NCI-H128 (cell line): ENCODE data around the gene MARCHF3.
"Not testable (repeated sequence)": the region's sequence is repeated elsewhere in the genome, so short reads cannot be mapped to it uniquely, and the experiment has no call there.

Experiments used
- DNase-seq: peaks from one replicate; lab custom pipeline; 2025; ENCODE audit not compliant: unreplicated experiment; lab: John Stamatoyannopoulos, UW

Gene MARCHF3

GRCh38 chr5:126878085-126878484 is 152.3 kb downstream of the MARCHF3 start:
- DNase-seq = no peak

GRCh38 chr5:126877602-126878001 is 152.8 kb downstream of the MARCHF3 start:
- no peak for DNase-seq

- DNase-seq = no peak
Measured at GRCh38 chr5:126875303-126875785, 155.0 kb downstream of the MARCHF3 start.

DNA sequence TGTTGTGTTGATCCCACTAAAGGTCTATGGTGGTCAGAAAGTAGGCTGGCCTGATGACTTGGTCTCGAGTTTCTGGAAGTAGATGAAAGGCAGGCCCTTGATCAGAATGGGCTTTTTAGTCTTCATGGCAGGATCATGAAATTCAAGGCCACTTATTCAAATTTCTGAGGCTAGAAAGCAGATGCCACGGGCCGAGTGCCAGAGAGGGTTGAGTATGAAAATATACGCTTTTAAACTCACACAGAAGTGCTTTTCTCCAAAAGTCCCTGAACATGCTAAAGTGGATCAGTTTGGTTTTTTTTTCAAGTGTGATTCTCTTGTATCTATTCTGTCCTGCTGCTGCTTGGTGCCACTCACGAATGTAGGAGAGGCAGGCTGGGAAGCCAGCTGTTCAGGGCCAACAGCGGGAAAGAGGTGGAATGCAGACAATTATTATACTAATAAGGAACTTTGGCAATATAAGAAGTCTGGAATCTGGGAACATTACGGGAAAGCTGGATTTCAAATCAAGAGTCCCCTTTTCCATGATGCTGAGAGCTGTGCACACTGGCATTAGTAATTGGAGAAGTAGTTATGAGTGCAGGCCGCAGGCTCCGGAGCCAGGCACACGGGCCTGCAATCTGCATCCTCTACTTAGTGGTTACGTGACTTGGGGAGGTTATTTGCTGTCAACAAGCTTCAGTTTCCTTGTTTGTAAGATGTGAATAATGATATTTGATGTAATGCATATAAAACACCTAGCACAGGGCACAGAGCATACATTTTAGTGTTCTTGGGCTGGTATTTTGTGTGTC is 157.6 kb downstream of the MARCHF3 start:
- no peak for DNase-seq

- DNase-seq = no peak
Measured at GRCh38 chr5:126871441-126871840, 158.9 kb downstream of the MARCHF3 start.

DNA sequence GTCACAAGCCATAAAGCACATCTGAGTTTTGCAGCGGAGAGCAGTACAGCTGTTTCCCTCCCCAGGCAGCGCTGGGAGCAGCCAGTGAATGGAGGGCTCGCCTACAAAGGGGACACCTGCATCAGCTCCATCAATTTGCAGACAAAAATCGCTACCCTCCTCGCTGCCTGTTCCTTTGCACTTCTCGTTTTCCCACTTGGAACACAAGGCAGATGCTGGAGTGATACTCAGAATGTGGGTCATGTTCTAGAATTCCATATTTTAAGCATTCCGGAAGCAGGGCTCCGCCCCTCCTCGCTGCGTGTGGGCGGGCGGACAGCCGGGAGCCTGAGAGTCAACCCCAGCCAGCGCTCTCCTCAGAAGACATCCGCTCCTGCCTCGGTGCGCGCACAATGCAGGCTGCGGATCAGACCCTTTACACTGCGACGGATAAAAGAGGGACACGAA is 161.3 kb downstream of the MARCHF3 start:
- no peak for DNase-seq

GRCh38 chr5:126868338-126869004 is 161.9 kb downstream of the MARCHF3 start:
- DNase-seq = no peak

DNA sequence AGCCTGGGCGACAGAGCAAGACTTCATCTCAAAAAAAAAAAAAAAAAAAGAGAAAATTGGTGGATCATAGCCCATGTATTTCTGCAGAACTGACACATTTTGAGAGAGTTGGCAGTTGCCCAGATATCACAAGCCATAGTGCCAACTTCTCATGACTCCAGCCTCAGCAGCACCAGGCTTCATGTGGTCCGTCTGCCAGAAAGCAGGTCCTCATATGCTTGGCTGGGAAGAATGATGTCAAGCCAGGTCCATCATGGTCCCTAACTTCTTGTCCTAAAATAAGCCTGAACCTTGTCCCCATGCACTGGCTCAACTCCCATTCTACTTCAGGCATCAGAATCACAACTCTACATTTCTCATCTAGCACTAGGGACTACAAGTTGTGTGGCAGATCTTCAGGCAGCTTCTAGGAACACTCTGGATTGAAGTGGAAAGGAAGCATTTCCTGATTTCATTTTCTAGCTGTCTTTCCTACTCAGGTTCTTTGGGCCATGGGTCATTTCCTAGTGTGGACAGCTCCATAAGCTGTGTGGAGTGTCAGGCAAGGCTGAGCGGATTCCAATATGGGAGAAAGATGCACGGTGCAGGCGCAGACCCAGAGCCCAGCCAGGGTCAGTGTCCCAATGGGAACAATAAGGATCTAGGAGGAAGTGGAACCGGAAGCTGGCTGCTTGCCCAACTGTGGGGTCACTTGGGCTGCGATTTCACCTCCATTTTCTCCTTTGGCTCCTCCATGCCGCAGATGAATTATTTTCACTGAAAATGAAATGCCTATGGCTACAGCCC is 163.3 kb downstream of the MARCHF3 start:
- no peak for DNase-seq

DNA sequence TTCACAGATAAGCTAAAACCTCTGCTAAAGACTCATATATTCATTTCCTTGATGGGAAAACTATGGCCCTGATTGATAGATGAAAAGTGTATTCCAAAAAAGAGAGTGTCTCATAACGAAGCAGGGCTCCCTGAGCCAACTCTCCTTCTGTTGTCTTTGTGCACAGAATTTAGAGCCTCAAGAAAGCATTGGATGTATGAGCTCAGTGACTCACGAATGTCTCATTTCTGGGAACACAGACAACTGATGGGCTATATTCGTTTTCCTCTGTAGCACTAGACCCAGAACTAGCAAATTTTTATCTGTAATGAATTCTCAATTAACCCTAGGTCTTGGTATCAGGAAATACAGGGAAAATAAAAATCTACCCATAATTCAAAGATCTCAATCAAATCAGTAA is 165.1 kb downstream of the MARCHF3 start:
- DNase-seq = no peak

DNA sequence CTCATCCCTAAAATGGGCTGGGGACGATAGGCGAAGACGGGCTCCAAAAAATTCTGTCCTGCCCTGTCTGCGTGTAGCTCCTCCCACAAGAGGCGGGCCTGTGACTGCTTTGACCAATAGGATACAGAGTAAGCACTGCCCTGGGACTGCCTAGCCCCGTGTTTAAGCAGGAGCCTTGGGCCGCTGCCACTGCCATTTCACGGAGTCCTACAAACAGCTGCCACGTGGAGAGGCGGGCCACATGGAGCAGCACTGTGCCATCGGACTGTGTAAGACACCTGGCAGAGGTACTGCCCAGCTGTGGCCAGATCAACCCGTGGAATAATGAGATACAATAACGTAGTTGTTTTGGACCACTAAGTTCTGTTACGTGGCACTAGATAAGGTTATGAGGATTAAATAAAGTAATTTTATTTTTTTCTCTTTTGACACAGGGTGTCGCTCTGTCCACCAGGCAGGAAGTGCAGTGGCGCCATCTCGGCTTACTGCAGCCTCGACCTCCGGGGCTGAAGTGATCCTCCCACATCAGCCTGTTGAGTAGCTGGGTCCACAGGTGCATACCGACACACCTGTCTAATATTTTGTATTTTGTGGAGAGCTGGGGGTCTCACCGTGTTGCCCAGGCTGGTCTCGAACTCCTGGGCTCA is 166.2 kb downstream of the MARCHF3 start:
- no peak for DNase-seq

- DNase-seq = no peak
Measured at GRCh38 chr5:126863402-126863801, 167.0 kb downstream of the MARCHF3 start.

DNA sequence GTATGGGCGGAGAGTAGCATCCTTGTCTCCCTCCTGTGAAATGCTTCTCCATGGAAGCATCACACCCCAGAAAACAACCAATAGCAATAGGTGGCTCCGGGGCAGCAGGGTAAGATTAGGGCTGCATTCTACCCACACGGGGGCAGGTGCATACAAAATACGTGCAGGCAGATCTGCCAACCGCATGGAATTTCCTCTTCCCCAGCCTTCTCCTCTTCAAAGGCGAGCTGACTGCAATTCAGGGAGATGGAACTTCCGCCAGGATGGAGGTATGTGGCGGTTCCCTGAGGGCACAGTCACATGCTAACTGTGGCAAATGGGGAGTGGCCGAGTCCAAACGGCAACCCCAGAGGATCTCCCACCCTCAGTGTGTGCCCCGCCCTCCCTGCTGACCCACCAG is 171.9 kb downstream of the MARCHF3 start:
- no peak for DNase-seq

DNA sequence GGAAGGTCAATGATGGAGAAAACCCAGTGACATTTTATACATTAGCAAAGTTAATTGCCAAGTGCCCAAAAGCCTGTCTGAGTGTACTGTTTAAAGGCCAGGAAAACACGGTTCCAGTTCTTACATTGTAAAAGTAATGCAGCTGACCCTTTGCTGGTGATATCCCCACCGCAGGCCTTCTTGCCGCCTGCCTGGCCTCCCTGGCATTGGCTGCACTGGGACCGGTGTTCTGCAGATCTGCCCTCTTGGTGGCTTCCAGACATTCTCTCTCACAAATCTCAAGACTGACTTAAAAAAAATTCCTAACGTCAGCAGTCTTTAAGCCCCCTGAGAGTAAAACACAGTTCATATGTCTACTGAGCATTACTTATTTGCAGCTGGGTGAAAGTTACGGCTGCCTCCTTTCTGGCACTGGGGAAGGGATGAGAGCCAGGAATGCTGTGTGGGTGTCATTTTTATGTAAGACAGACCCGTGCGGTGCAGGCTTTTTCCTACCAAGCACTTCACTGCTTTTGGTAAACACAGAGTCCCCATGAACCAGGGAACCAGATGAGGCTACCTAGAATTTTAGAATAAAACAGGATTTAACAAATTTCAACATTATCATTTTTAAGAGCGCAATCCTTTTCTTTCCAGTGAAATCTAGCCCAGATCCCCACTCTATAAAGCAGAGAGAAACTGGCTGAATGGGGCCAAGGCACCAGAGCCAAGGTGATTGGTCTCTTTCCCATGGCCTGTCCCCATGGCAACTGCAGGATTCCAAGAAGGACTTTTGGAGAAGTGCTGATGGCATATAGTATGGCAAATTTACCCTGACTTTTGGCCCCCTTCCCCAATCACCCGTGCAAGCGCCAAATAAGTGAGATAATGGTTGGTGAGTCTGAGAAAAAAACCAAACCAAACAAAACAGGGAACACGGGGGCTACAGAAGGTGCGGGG is 172.6 kb downstream of the MARCHF3 start:
- no peak for DNase-seq

- DNase-seq = no peak
Measured at GRCh38 chr5:126855266-126855665, 175.1 kb downstream of the MARCHF3 start.

DNA sequence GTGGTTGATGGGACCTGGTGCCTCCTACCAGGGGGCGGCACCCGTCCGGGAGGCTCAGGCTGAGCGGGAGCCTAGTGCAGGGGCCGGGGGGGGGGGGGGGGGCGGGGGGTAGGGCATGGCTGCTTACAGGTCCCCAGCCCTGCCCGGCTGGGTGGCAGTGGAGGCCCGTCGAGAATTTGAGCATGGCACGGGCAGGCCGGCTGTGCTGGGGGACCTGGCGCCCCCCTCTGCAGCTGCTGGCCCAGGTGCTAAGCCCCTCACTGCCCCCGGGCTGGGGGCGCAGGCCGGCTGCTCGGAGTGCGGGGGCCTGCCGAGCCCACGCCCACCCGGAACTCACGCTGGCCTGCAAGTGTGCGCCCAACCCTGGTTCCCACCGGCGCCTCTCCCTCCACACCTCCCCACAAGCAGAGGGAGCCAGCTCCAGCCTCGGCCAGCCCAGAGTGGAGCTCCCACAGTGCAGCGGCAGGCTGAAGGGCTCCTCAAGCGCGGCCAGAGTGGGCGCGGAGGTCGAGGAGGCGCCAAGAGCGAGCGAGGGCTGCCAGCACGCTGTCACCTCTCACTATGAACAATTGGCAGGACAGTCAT is 175.7 kb downstream of the MARCHF3 start:
- no peak for DNase-seq

DNA sequence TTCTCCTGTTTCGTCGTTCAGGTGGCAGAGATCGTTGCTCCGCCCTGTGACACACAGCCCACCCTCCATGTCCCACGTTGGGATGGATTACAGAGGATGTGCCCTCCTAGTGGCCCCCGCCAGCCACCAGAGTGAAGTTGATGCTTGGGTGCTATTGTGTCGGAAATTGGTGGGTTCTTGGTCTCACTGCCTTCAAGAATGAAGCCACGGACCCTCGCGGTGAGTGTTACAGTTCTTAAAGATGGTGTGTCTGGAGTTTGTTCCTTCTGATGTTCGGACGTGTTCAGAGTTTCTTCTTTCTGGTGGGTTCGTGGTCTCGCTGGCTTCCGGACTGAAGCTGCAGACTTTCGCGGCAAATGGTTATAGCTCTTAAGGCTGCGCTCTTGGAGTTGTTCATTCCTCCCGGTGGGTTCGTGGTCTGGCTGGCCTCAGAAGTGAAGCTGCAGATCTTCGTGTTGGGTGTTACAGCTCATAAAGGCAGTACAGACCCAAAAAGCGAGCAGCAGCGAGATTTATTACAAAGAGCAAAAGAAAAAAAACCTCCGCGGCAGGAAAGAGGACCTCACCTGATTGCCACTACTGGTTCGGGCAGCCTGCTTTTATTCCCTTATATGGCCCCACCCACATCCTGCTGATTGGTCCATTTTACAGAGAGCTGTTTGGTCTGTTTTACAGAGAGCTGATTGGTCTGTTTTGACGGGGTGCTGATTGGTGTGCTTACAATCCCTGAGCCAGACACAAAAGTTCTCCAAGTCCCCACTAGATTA is 176.6 kb downstream of the MARCHF3 start:
- not testable (repeated sequence) for DNase-seq

DNA sequence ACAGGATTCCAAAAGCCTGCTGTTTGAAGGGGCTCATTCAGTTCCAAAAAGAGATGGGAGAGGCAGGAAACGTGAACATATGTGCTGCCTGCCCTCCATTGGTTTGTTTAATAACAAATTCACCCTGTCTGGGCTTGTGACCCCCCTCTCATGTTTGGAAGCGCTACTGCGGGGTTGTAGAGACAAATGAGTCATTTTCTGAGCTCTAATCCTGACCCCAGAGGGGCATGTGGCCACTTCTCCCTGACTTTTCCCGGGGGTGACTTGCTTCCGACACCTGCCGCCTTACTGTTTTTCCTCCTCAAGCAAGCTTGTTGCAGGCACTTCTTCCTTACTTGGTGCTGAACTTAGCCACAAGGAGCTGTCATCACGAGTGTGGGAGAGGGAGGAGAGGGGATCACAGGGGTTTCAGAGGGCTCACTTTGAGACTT is 177.5 kb downstream of the MARCHF3 start:
- DNase-seq = no peak

GRCh38 chr5:126852091-126852571 is 178.2 kb downstream of the MARCHF3 start:
- DNase-seq = no peak
